ENCODE measurements around the gene MYCBPAP. TPM values are rescaled to one million over a fixed set of nuclear protein-coding genes. Genes with fewer than 3 reads are reported as not detected.

Gene MYCBPAP
- total RNA-seq, 6 experiments from 2014 or later, result 0.12 to 0.76 (median 0.28) TPM

GRCh38 chr17:50575581-50576210 lies 67.5 kb downstream of the MYCBPAP start:
- no peaks in the 10 kb centered on the region for H3K9me3 Mint-ChIP-seq
- H3K36me3 Mint-ChIP-seq (ENCODE audit: low read depth), result no peaks in the 10 kb centered on the region
- no peaks in the 10 kb centered on the region for H3K4me1 Mint-ChIP-seq (ENCODE audit: low read depth)
- no peak for DNase-seq
- no peak overlapping the region for H3K27ac Mint-ChIP-seq
- H3K27me3 Mint-ChIP-seq (ENCODE audit: insufficient read depth), result peaks cover 21% of the 10 kb centered on the region
- H3K4me3 Mint-ChIP-seq, result no peak overlapping the region
- TF ChIP-seq CTCF (IDR thresholded peaks at IDR 0.05), result peak; percentile 34; the same call in 1 of the 2 replicates

GRCh38 chr17:50576864-50577263 lies 68.6 kb downstream of the MYCBPAP start:
- Mint-ChIP-seq H3K9me3 (no peaks in the 10 kb centered on the region), H3K36me3 (ENCODE audit: low read depth) (no peaks in the 10 kb centered on the region), H3K27me3 (ENCODE audit: insufficient read depth) (peaks cover 29% of the 10 kb centered on the region), H3K4me1 (ENCODE audit: low read depth) (no peaks in the 10 kb centered on the region), H3K4me3 (no peak overlapping the region), H3K27ac (no peak overlapping the region)
- no peak for TF ChIP-seq CTCF (IDR thresholded peaks at IDR 0.05)
- no peak for DNase-seq

GRCh38 chr17:50577451-50577954 lies 69.3 kb downstream of the MYCBPAP start:
- Mint-ChIP-seq H3K9me3 (no peaks in the 10 kb centered on the region), H3K27me3 (ENCODE audit: insufficient read depth) (peaks cover 28% of the 10 kb centered on the region), H3K27ac (no peak overlapping the region), H3K4me1 (ENCODE audit: low read depth) (no peaks in the 10 kb centered on the region), H3K36me3 (ENCODE audit: low read depth) (no peaks in the 10 kb centered on the region), H3K4me3 (no peak overlapping the region)
- DNase-seq, result no peak
- TF ChIP-seq CTCF (IDR thresholded peaks at IDR 0.05), result no peak

- Mint-ChIP-seq H3K4me3 (no peak overlapping the region), H3K9me3 (no peaks in the 10 kb centered on the region)
- TF ChIP-seq CTCF (IDR thresholded peaks at IDR 0.05), result no peak
Observed at GRCh38 chr17:50578173-50578572, 69.9 kb downstream of the MYCBPAP start.

GRCh38 chr17:50579399-50579798 lies 71.2 kb downstream of the MYCBPAP start:
- Mint-ChIP-seq H3K36me3 (ENCODE audit: low read depth) (no peaks in the 10 kb centered on the region), H3K27ac (no peak overlapping the region), H3K27me3 (ENCODE audit: insufficient read depth) (peaks cover 39% of the 10 kb centered on the region), H3K4me3 (no peak overlapping the region), H3K4me1 (ENCODE audit: low read depth) (no peaks in the 10 kb centered on the region), H3K9me3 (no peaks in the 10 kb centered on the region)
- no peak for TF ChIP-seq CTCF (IDR thresholded peaks at IDR 0.05)
- no peak for DNase-seq

More at GRCh38 chr17:50578173-50578572, 69.9 kb downstream of the MYCBPAP start:
- H3K27me3 Mint-ChIP-seq (ENCODE audit: insufficient read depth), result peaks cover 34% of the 10 kb centered on the region
- no peaks in the 10 kb centered on the region for H3K4me1 Mint-ChIP-seq (ENCODE audit: low read depth)
- no peak for DNase-seq
- H3K36me3 Mint-ChIP-seq (ENCODE audit: low read depth), result no peaks in the 10 kb centered on the region
- no peak overlapping the region for H3K27ac Mint-ChIP-seq
